ENCODE results near the gene GARIN6.
"Not testable (repeated sequence)": the region's sequence is repeated elsewhere in the genome, so short reads cannot be mapped to it uniquely, and the experiment has no call there.

The GARIN6 gene

DNA sequence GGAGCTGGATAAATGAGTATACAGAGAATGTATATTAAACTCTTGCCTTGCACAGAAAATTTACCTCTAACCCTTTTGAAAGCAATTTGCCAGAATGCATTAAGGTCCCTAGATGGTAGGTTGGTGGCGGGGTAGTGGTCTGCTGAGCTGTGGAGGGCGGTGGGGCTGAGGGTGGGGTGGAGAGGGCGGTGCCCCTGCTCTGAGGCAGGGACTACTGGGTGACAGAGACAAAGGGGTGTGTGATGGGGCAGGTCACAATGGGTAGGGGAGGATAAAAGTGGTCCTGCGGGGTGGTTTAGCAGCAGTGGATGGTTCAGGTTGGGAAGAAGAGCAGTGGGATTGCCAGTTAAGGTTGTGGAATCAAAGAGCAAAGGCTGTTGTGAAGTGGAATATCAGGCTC lies at the start of gene GARIN6:
Gene GARIN6, plus strand, starts transcription at position 301 of the 400 bp plus-strand sequence. CDS start 422 bp downstream, outside the sequence.
- DNase-seq, result no peak

- no peak for DNase-seq
These were observed 48.8 kb upstream of the GARIN6 start for GRCh38 chr12:99598785-99599184.

GRCh38 chr12:99600388-99600787 lies 47.2 kb upstream of the GARIN6 start:
- no peak for DNase-seq

DNA sequence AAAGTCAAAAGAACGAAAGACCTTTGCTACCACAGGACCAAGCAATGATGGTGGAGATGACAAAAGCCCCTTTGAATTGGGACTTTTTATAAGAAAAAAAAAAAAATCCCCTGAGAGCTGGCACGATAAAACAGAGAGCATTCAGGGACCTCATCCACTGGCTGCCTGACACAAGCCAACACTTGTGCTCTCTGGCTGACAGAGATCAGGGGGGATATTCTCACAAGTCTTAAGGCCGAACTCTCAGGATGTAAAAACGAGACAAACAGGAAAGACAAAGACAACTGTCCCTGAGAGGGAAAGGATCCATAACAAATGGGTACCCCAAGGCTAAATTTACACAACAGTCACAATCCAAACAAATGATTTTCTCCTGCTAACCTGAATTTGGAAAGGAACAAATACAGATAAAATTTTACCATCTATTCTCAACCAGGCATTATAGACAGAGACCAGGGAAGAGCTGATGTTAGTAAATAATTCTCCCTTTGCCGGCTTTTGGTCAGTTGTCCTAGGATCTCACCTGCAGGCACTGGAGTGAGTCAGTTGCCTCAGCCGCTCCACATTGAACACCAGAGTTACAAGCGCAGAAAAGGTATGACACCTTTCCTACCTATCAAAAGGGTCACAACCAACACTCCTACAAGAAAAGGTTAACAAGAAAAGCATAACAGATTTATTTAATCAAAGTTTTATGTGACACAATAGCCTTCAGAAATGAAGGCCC lies 37.9 kb upstream of the GARIN6 start:
- no peak for DNase-seq

DNA sequence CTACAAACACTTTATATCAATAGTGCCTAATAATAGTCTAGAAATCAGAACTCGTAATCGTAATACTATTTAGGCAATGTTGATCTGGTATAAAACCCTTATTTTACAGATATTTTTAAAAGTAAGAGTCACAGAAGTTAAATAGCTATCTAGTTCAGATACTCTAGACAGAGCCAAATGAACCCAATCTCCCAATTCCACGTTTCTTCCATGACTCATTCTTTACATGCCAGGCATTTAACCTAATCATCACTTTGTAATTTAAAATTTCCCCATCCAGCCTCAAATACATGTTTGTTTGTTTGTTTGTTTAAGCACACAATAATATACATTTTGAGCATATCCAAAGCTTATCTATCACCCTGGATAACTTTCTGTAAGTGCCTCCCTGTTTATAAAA lies 36.4 kb upstream of the GARIN6 start:
- DNase-seq, result no peak

DNA sequence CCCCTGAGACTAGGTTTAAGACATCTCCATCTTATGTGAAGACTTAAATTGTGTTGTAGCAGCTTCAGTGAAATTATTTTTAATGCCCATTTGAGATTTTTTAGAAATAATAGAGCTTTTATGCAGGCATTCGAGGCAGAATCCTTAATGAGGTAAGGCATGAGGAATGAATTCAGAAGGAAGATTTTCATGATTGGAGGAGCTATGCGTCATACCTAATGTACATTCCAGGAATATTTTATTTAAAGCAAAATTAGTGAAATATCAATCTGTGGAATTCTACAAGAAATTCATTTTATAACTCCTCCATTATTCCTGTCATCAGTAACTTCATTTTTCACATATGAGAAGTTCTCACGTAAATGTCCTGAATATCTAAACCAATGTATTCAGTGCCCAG lies 36.0 kb upstream of the GARIN6 start:
- no peak for DNase-seq

- DNase-seq, result no peak
These were observed 28.9 kb upstream of the GARIN6 start for GRCh38 chr12:99618657-99619056.

- DNase-seq, result no peak
These were observed 28.0 kb upstream of the GARIN6 start for GRCh38 chr12:99619389-99620158.

DNA sequence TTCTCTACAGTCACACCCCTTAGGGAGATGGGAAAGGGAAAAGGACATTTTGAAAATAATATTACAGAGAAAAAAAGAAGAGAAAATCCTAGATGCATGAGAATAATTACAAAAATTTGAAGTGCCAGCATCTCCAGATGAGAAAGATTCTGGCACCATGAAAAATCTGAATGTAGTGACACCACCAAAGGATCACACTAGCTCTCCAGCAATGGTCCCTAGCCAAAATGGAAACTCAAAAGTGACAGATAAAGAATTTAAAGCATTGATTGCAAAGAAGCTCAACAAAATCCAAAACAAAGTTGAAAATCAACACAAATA lies 27.4 kb upstream of the GARIN6 start:
- DNase-seq, result no peak

DNA sequence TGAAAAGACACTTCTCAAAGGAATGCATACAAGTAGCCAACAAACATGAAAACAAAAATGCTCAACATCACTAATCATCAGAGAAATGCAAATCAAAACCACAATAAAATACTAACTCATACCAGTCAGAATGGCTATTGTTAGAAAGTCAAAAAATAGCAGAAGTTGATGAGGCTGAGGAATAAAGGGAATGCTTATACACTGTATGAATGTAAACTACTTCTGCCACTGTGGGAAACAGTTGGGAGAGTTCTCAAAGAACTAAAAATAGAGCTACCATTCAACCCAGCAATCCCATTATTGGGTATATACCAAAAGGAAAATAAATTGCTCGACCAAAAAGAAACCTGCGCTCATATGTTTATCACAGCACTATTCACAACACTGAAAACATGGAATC lies 23.0 kb upstream of the GARIN6 start:
- DNase-seq, result not testable (repeated sequence)

DNA sequence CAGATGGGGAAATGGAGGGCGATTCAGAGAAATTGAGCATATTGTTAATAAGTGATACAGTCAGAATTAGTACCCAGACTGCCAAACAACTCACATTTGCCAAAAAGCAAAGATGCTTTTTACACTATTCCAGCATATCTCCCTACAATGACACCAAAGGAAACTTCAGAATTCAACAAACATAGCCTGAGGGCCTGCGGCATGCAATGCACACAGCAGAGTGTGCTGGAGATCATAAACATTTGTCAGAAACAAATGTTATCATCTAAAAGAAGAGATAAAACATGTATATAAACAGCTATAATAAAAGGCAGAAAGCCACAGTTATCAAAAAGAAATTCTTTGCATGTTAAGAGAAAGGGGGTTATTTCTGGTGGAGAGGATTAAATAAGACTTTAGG lies 20.1 kb upstream of the GARIN6 start:
- no peak for DNase-seq

- no peak for DNase-seq
These were observed 2.9 kb upstream of the GARIN6 start for GRCh38 chr12:99644629-99645028.

DNA sequence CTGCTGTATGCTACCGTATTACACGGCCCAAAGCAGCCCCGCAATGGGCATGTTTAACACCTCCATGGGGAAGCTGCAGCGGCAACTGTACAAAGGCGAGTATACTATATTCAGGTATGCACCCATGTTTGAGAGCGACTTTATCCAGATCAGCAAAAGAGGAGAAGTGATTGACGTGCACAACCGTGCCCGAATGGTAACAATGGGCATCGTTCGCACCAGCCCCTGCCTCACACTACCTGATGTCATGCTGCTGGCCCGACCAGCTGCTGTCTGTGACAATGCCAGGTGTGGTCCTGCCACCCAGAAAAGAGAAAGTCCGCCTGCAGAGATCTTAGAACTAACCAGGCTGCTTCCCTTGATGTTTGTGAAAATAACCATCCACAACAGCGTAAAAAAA lies 630 bp downstream of the GARIN6 start:
- no peak for DNase-seq

GRCh38 chr12:99649551-99649950 lies 2.0 kb downstream of the GARIN6 start:
- DNase-seq, result no peak

DNA sequence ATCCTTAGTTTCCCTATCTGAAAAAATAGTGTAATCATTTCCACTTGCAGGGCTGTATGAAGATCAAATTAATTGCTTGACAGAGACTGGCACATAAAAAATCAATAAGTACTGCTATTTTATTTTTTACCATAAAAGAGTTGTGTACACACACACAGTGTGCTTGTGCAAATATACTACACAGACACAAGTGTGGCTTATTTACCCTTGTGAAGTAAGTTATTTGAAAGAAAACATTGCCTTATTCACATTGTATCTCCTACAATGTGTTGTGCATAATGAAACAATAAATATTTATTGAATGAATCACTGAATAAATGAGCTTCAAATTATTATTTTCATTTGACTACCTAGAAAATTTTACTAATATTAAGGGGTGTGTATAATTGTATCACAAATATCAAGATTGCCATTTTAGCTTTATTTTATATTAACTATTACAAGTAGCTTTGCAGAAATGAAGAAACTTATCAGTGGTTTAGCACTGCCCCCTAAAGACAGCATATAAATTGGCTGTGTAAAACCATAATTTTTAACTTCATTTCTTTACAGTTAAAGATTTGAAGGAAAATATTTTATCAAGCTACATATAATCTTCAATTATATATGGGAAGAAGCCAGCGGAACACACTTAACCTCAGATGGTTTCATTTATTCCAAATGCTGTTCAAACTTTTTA lies 11.3 kb downstream of the GARIN6 start:
- no peak for DNase-seq

- DNase-seq, result no peak
These were observed 23.1 kb downstream of the GARIN6 start for GRCh38 chr12:99670635-99671034.

GRCh38 chr12:99680276-99680675 lies 32.7 kb downstream of the GARIN6 start:
- no peak for DNase-seq

DNA sequence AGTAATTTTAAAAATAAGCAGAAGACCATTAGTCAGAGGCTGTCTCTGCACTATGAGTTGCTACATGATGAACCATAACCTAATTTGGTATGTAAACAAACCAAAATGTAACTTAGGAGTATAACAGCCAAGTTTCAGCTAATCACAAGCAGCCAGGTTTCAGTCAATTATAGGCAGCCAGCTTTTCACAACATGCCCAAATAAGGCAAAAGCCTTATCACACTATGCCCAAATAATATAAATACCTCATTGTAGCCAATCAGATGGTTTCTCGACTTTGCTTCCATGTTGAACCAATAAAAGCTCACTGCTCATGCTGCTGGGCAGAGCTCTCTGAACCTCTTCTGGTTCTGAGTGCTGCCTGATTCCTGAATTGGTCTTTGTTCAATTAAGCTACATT lies 38.6 kb downstream of the GARIN6 start:
- DNase-seq, result no peak

DNA sequence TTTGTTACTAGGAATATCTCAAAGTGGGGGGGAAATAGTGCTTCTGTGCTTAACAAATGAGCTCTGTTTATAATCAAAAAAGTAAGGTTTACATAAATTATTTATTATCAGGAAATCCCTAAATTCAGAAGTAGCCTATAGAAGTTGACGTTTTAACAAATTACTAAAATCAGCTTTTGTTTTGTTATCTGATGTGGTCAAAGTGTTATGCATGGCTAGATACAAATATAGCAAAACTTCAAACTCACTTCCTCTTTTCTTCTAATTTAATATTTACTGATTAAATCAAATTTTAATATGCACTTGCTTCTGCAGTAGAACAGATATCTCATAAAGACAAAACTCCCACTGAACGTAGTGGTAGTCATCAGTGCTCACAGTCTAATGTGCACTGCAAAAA lies 47.5 kb downstream of the GARIN6 start:
- no peak for DNase-seq

Data from activated CD8-positive, alpha-beta memory T cell treated with anti-CD3 and anti-CD28 coated beads, Interleukin-2, amount 50 U/mL, for 48 hours (primary cell).